GM12878 (cell line): Measurements from ENCODE around the gene TP63. TPM values are rescaled to one million over a fixed set of nuclear protein-coding genes. Genes with fewer than 3 reads are reported as not detected.

Source experiments
- ATAC-seq: fragments of 200-7000 bp; cut with Tn5 transposase; 3 replicates; pipeline ENCODE4 v1.9.1; 2020; ENCODE audit warnings: mild to moderate bottlenecking, moderate library complexity
- BruUV-seq: library from RNA; stranded (reverse); fragments of 400-500 nt; replicated peaks from 2 replicates; lab custom pipeline; 2021; lab: Mats Ljungman, UMichigan
- CTCF ChIA-PET: fragments of 300-600 bp; sonication (Branson Sonifier 250); formaldehyde crosslinking; extraction: SDS; loops from one replicate; lab custom pipeline; 2021; ENCODE audit warnings: inconsistent platforms; lab: Yijun Ruan, JAX
- POLR2A ChIA-PET: fragments of 350-600 bp; formaldehyde crosslinking; extraction: SDS; loops from one replicate; lab custom pipeline; 2021; ENCODE audit warnings: inconsistent platforms; lab: Charles Lee
- RAD21 ChIA-PET: fragments of 300-600 bp; sonication (Branson Sonifier 250); formaldehyde crosslinking; loops from one replicate; lab custom pipeline; 2023; ENCODE audit warnings: antibody characterized with exemption; ENCODE audit not compliant: unreplicated experiment; lab: Charles Lee
- SMC1A ChIA-PET: fragments of 300-600 bp; sonication (Branson Sonifier 250); formaldehyde crosslinking; loops from one replicate; lab custom pipeline; 2023; ENCODE audit not compliant: unreplicated experiment, uncharacterized antibody; lab: Charles Lee
- DNase-seq: peaks from one replicate; pipeline ENCODE4 v3.0.0-alpha.2; 2011; ENCODE audit warnings: low read depth, low spot score
- FAIRE-seq: peaks from 3 replicates; lab custom pipeline; 2011; peaks lifted over from hg19 to GRCh38; lab: Jason Lieb, UNC
- H2AFZ ChIP-seq: 2 replicates; pipeline ENCODE4 v1.6.0; 2011; ENCODE audit warnings: low read depth, low read length, control low read depth; ENCODE audit not compliant: control insufficient read depth
- H3K27ac ChIP-seq: 2 replicates; pipeline ENCODE4 v1.5.1; 2011; ENCODE audit warnings: control low read depth; ENCODE audit not compliant: control insufficient read depth, insufficient read depth
- H3K27me3 ChIP-seq, 2 experiments: replicated peaks in 1 of 2; 2 replicates each; pipeline versions ENCODE4 v1.6.0 to v1.6.1; 2011; ENCODE audit warnings: low read length in 1 of 2; ENCODE audit not compliant: control insufficient read depth in 2 of 2, insufficient read depth in 2 of 2
- H3K36me3 ChIP-seq, 2 experiments: 2 replicates each; pipeline ENCODE4 v1.5.1; 2011; ENCODE audit warnings: low read length in 1 of 2; ENCODE audit not compliant: control insufficient read depth in 2 of 2, insufficient read depth in 2 of 2
- H3K4me1 ChIP-seq: 2 replicates; pipeline ENCODE4 v1.6.1; 2011; ENCODE audit warnings: mild to moderate bottlenecking, low read length, moderate library complexity, mixed read lengths; ENCODE audit not compliant: control insufficient read depth, insufficient read depth
- H3K4me2 ChIP-seq: 2 replicates; pipeline ENCODE4 v1.6.0; 2011; ENCODE audit warnings: control low read depth; ENCODE audit not compliant: control insufficient read depth, insufficient read depth
- H3K4me3 ChIP-seq: fragments of 200-600 bp; sonication (generic); 2 replicates; pipeline ENCODE4 v1.5.1; 2016
- H3K79me2 ChIP-seq: 2 replicates; pipeline ENCODE4 v1.6.0; 2011; ENCODE audit warnings: low read length; ENCODE audit not compliant: control insufficient read depth, insufficient read depth
- H3K9ac ChIP-seq: 2 replicates; pipeline ENCODE4 v1.8.0; 2011; ENCODE audit warnings: low read length, control low read depth, mixed read lengths; ENCODE audit not compliant: control insufficient read depth, insufficient read depth
- H3K9me3 ChIP-seq: replicated peaks from 3 replicates; pipeline ENCODE4 v1.5.1; 2011; ENCODE audit warnings: mild to moderate bottlenecking, low read length; ENCODE audit not compliant: control insufficient read depth, insufficient read depth
- H4K20me1 ChIP-seq: 2 replicates; pipeline ENCODE4 v1.6.0; 2011; ENCODE audit not compliant: control insufficient read depth, insufficient read depth
- BHLHE40 ChIP-seq, 2 experiments: fragments of 450-650 bp in 1 of 2; IDR thresholded peaks; 2 replicates each; pipeline ENCODE4 v1.6.1; 2011 to 2017; ENCODE audit warnings: low read depth in 2 of 2, borderline replicate concordance in 1 of 2, improper control_type of control experiment in 1 of 2, low read length in 1 of 2, mild to moderate bottlenecking in 1 of 2
- CBX5 ChIP-seq: sonication (generic); IDR thresholded peaks from 2 replicates; pipeline ENCODE4 v1.6.1; 2016; ENCODE audit warnings: low read depth, moderate library complexity, mild to moderate bottlenecking, inconsistent platforms
- CHD2 ChIP-seq: IDR thresholded peaks from 2 replicates; pipeline ENCODE4 v1.6.1; 2011; ENCODE audit warnings: low read depth, low read length, improper control_type of control experiment, borderline replicate concordance
- CREM ChIP-seq: IDR thresholded peaks from 2 replicates; pipeline ENCODE4 v1.6.1; 2014; ENCODE audit warnings: antibody characterized with exemption, low read depth
- DPF2 ChIP-seq: fragments of 450-650 bp; IDR thresholded peaks from 2 replicates; pipeline ENCODE4 v1.6.1; 2017; ENCODE audit warnings: mild to moderate bottlenecking
- EP300 ChIP-seq, 2 experiments: fragments of 150-350 bp in 1 of 2; IDR thresholded peaks; 2 replicates each; pipeline ENCODE4 v1.6.1; 2011 to 2012; ENCODE audit warnings: low read depth in 2 of 2, low read length in 2 of 2, borderline replicate concordance in 1 of 2, improper control_type of control experiment in 1 of 2, inconsistent platforms in 1 of 2; ENCODE audit not compliant: control insufficient read depth in 1 of 2
- ESRRA ChIP-seq: IDR thresholded peaks from 2 replicates; pipeline ENCODE4 v1.6.1; 2012; ENCODE audit warnings: mild to moderate bottlenecking, low read length, improper control_type of control experiment
- GABPA ChIP-seq: IDR thresholded peaks from 2 replicates; pipeline ENCODE4 v1.6.1; 2014; ENCODE audit warnings: antibody characterized with exemption, low read depth, mild to moderate bottlenecking, inconsistent platforms
- IKZF1 ChIP-seq: fragments of 450-650 bp; conservative IDR thresholded peaks from 2 replicates; pipeline ENCODE4 v1.6.1; 2017; ENCODE audit warnings: antibody characterized with exemption, mild to moderate bottlenecking
- IKZF2 ChIP-seq, 2 experiments: fragments of 450-650 bp; IDR thresholded peaks; 2 replicates each; pipeline ENCODE4 v1.6.1; 2017; ENCODE audit warnings: mild to moderate bottlenecking in 2 of 2, moderate library complexity in 2 of 2
- JUNB ChIP-seq: IDR thresholded peaks from 2 replicates; pipeline ENCODE4 v1.6.1; 2016; ENCODE audit warnings: antibody characterized with exemption, mild to moderate bottlenecking
- KDM1A ChIP-seq: fragments of 200-600 bp; sonication (generic); IDR thresholded peaks from 2 replicates; pipeline ENCODE4 v1.6.1; 2016; ENCODE audit warnings: borderline replicate concordance
- MTA2 ChIP-seq: fragments of 450-650 bp; IDR thresholded peaks from 2 replicates; pipeline ENCODE4 v1.6.1; 2016; ENCODE audit warnings: low read depth, mild to moderate bottlenecking, moderate library complexity
- NFIC ChIP-seq: IDR thresholded peaks from 2 replicates; pipeline ENCODE4 v1.6.1; 2012; ENCODE audit warnings: low read depth, mild to moderate bottlenecking, inconsistent platforms, low read length, moderate library complexity
- NFYA ChIP-seq: IDR thresholded peaks from 2 replicates; pipeline ENCODE4 v1.6.1; 2011; ENCODE audit warnings: low read depth, mild to moderate bottlenecking, low read length, improper control_type of control experiment, borderline replicate concordance
- RB1 ChIP-seq: fragments of 450-650 bp; formaldehyde crosslinking; IDR thresholded peaks from 2 replicates; pipeline ENCODE4 v1.6.1; 2017; ENCODE audit warnings: mild to moderate bottlenecking, borderline replicate concordance
- RUNX3 ChIP-seq: IDR thresholded peaks from 2 replicates; pipeline ENCODE4 v1.6.1; 2012; ENCODE audit warnings: low read length, inconsistent platforms
- SPI1 ChIP-seq: IDR thresholded peaks from 2 replicates; pipeline ENCODE4 v1.6.1; 2011; ENCODE audit warnings: low read depth, mild to moderate bottlenecking, low read length, moderate library complexity, borderline replicate concordance; ENCODE audit not compliant: insufficient read depth
- SUZ12 ChIP-seq: fragments of 200-600 bp; sonication (generic); IDR thresholded peaks from one replicate; pipeline ENCODE4 v1.6.1; 2018; ENCODE audit warnings: antibody characterized with exemption, mild to moderate bottlenecking; ENCODE audit not compliant: unreplicated experiment
- WGBS: methylation state at CpG from one replicate; pipeline ENCODE4 v1.1.6; 2016; ENCODE audit warnings: low lambda C conversion rate; ENCODE audit not compliant: insufficient replicate concordance, insufficient coverage; ENCODE audit errors: missing lambda C conversion rate; 5-methylcytosine and 5-hydroxymethylcytosine counted together
- in situ Hi-C: fragments of 300-500 bp; cut with MboI; formaldehyde crosslinking; loops from 9 replicates; pipeline ENCODE4 v1.14.3; 2018; ENCODE audit warnings: mixed read lengths
- intact Hi-C: fragments of 100-400 bp; cut with micrococcal nuclease; formaldehyde crosslinking; loops from one replicate; pipeline ENCODE4 v1.14.2; 2022; ENCODE audit not compliant: unreplicated experiment
- polyA plus RNA-seq, 11 experiments: library from polyadenylated mRNA; depleted of rRNA in 4 of 11; unstranded in 6 of 11; stranded (reverse) in 5 of 11; fragments of >200 nt; fragmentation: Nextera tagmentation in 4 of 11; fragmentation: Illumina TruSeq in 1 of 11; extraction: Ambion mirVana in 4 of 11; extraction: Trizol in 1 of 11; gene quantifications; 1 replicate in 1 of 11; 2 replicates in 10 of 11; pipeline versions ENCODE4 v1.2.1 to v1.2.3, GENCODE V29; 2011 to 2016; ENCODE audit warnings: inconsistent platforms in 2 of 11, missing spikeins in 2 of 11, low read depth in 1 of 11
- total RNA-seq, 4 experiments: library from RNA; depleted of rRNA in 3 of 4; stranded (reverse); fragments of >200 nt in 3 of 4; fragmentation: Illumina TruSeq in 1 of 4; extraction: Trizol in 1 of 4; gene quantifications; 2 replicates each; pipeline versions ENCODE4 v1.2.1 to v1.2.3, GENCODE V29; 2013 to 2021

Gene TP63
- total and polyA plus RNA-seq, 10 of the 15 experiments (the other 5 are each of a cell fraction or from before 2014, with no cell fraction given), result 1.4 to 10.8 (median 6.2) TPM

- Histone ChIP-seq H2AFZ (no peak overlapping the region), H3K9ac (no peak overlapping the region), H3K79me2 (no peaks in the 10 kb centered on the region), H3K4me1 (peaks cover 5% of the 10 kb centered on the region; the same call in 1 of the 2 replicates), H3K27ac (no peak overlapping the region), H4K20me1 (no peaks in the 10 kb centered on the region), H3K4me3 (no peak overlapping the region), H3K27me3 (no peaks in the 10 kb centered on the region), H3K36me3 (no peaks in the 10 kb centered on the region), H3K9me3 (no peaks in the 10 kb centered on the region), H3K4me2 (no peak overlapping the region)
- ATAC-seq (peak; percentile 86), FAIRE-seq (peak; percentile 82), DNase-seq (no peak)
- no TSS peak for BruUV-seq
- intact Hi-C loops, result no loop called here
- RAD21 ChIA-PET, result interaction anchor here (0.7 to 1.8 kb wide), 9 partner anchors 9 to 266 kb away, joined by 3 to 10 read pairs (median 3); no protein-coding TSS in a partner anchor
- WGBS, result 55% methylated on average over 5 of the region's 5 CpGs
- peak in 1 of 2 experiments; percentile 30; a peak in 1 of 4 replicates for TF ChIP-seq EP300 (IDR thresholded peaks at IDR 0.05; ENCODE audit: borderline replicate concordance in 1 of 2, control insufficient read depth in 1 of 2, low read depth in 2 of 2, low read length in 2 of 2)
- TF ChIP-seq IKZF2 (IDR thresholded peaks at IDR 0.05), result peak; percentile 30 to 32; a peak in 2 of 4 replicates
- 0 out of 2 replicates have a peak, but pooled peaks have one; percentile 42 for TF ChIP-seq DPF2
- no peak for TF ChIP-seq KDM1A
- TF ChIP-seq CBX5, result no peak
- TF ChIP-seq SUZ12, result no peak
- 0 out of 2 replicates have a peak, but pooled peaks have one; percentile 27 for TF ChIP-seq MTA2
- TF ChIP-seq RB1, result no peak
- TF ChIP-seq NFIC, result peak; percentile 56; the same call in 1 of the 2 replicates
- TF ChIP-seq BHLHE40 (IDR thresholded peaks at IDR 0.05; ENCODE audit: borderline replicate concordance in 1 of 2, low read depth in 2 of 2, low read length in 1 of 2), result peak in 1 of 2 experiments; percentile 20; a peak in 1 of 4 replicates
- TF ChIP-seq NFYA, result no peak
- TF ChIP-seq GABPA, result no peak
- 0 out of 2 replicates have a peak, but pooled peaks have one; percentile 15 for TF ChIP-seq CREM
- TF ChIP-seq JUNB, result peak; percentile 71
- TF ChIP-seq RUNX3, result peak; percentile 47; the same call in 1 of the 2 replicates
- TF ChIP-seq ESRRA, result no peak
- peak; percentile 93 for TF ChIP-seq SPI1
- 0 out of 2 replicates have a peak, but pooled peaks have one; percentile 32 for TF ChIP-seq IKZF1
- no peak for TF ChIP-seq CHD2
- SMC1A ChIA-PET, result interaction anchor here (0.8 to 1.9 kb wide), 19 partner anchors 9 to 506 kb away, joined by 3 to 9 read pairs (median 4); no protein-coding TSS in a partner anchor
- in situ Hi-C loops, result no loop called here
- POLR2A ChIA-PET, result no interaction called here
- CTCF ChIA-PET, result interaction anchor here (0.7 to 1.5 kb wide), 5 partner anchors 15 to 191 kb away, joined by 3 to 4 read pairs (median 4); no protein-coding TSS in a partner anchor
Measured at GRCh38 chr3:189778340-189778950, 147.3 kb downstream of the TP63 start.
